Measurements from ENCODE around the gene NAXD.

DNA sequence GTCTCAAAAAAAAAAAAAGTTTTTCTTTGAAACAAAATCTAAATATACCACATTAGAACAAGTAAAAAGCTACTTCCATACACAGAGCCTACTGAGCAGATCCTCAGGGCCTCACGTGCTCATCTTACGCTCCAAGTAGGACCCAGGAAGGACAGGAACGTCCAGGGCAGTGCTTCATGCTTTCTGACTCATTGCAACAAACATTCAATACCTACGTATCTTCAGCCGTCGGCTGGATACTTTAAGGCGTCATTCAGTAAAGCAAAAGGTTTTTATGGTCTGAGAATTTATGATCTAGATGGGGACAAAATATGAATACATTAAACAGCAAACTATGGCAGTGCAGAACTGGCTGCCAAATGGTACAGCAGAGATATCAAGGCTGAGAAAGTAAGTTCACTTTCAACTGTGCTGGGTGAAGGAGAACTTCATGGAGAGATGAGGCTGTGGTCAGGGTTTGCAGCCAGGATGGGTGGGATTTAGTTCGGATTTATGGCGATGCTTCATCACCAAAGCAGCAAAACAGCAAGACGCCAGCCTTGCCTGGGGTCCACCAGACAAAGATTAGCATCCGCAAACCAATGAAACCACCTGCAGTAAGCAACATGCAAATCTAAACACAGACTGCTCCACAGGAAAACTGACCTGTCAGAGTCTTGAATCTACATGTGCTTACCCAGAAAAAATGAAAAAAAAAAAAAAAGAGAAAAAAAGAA lies 70.1 kb downstream of the NAXD start:
- no peak for TF ChIP-seq CTCF (IDR thresholded peaks at IDR 0.05; ENCODE audit: insufficient read depth, low read length, poor library complexity, severe bottlenecking)
- TF ChIP-seq EZH2phosphoT487 (conservative IDR thresholded peaks at IDR 0.05; ENCODE audit: low read length) = no peak

Measured in SU-DHL-6 (cell line).